ENCODE results near the gene SMIM3.

The SMIM3 gene

DNA sequence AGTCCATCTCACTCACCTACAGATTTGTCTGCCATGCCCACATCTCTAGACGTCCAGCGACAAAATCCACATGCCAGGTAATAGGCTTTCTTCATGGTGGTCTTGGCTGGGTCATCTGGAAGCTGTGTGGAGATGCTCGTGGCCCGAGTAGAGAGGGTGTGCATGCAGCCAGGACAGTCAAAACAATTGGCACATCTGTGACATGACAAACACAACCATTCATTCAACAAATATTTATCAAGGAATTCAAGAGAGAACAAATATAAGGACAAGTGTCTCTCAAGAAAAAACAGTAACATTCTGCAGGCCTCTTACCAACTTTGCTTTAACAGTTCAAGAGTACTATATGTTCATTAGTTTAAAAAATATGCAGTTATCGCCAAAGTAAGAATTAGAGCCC is 25.1 kb upstream of the SMIM3 start:
- ChIA-PET CTCF (interaction anchor here (1.0 kb wide), 1 partner anchor 48 kb away, joined by 4 read pairs; no protein-coding TSS in a partner anchor), POLR2A (no interaction called here)
- peaks cover 48 to 55% of the 10 kb centered on the region in 2 experiments for H3K36me3 ChIP-seq (ENCODE audit: control insufficient read depth in 2 of 2, insufficient read depth in 1 of 2, low read length in 2 of 2)
- H3K27ac ChIP-seq (ENCODE audit: extremely low read depth, low read depth, low read length), result no peak overlapping the region
- peaks cover 21% of the 10 kb centered on the region for H3K4me1 ChIP-seq (ENCODE audit: control insufficient read depth, insufficient read depth, low read length)
- TF ChIP-seq ZNF548 (tag by site-specific recombination; IDR thresholded peaks at IDR 0.05) (no peak), REST (tag by site-specific recombination; IDR thresholded peaks at IDR 0.05) (no peak), ZBTB8A (tag by site-specific recombination; IDR thresholded peaks at IDR 0.05) (no peak), ZNF140 (tag by site-specific recombination; IDR thresholded peaks at IDR 0.05) (no peak), ZNF837 (tag by site-specific recombination; IDR thresholded peaks at IDR 0.05) (no peak), ZNF654 (tag by site-specific recombination; IDR thresholded peaks at IDR 0.05; ENCODE audit: low read depth) (no peak), ZNF133 (tag by site-specific recombination; IDR thresholded peaks at IDR 0.05) (no peak), GLIS1 (tag by site-specific recombination; IDR thresholded peaks at IDR 0.05) (no peak)
- TF ChIP-seq, protein P1, sequence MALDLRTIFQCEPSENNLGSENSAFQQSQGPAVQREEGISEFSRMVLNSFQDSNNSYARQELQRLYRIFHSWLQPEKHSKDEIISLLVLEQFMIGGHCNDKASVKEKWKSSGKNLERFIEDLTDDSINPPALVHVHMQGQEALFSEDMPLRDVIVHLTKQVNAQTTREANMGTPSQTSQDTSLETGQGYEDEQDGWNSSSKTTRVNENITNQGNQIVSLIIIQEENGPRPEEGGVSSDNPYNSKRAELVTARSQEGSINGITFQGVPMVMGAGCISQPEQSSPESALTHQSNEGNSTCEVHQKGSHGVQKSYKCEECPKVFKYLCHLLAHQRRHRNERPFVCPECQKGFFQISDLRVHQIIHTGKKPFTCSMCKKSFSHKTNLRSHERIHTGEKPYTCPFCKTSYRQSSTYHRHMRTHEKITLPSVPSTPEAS (tag by site-specific recombination; IDR thresholded peaks at IDR 0.05), result no peak
- no peaks in the 10 kb centered on the region for H3K9me3 ChIP-seq (ENCODE audit: control insufficient read depth, insufficient read depth, low read depth, low read length)
- no peak overlapping the region for H3K4me3 ChIP-seq (ENCODE audit: low read depth, low read length)

- Histone ChIP-seq H3K4me3 (ENCODE audit: low read depth, low read length) (no peak overlapping the region), H3K27ac (ENCODE audit: extremely low read depth, low read depth, low read length) (no peak overlapping the region), H3K9me3 (ENCODE audit: control insufficient read depth, insufficient read depth, low read depth, low read length) (no peaks in the 10 kb centered on the region), H3K4me1 (ENCODE audit: control insufficient read depth, insufficient read depth, low read length) (peaks cover 21% of the 10 kb centered on the region), H3K36me3 (ENCODE audit: control insufficient read depth in 2 of 2, insufficient read depth in 1 of 2, low read length in 2 of 2) (peaks cover 48 to 55% of the 10 kb centered on the region in 2 experiments)
- POLR2A ChIA-PET, result no interaction called here
- CTCF ChIA-PET, result no interaction called here
- TF ChIP-seq ZNF580 (tag by site-specific recombination; IDR thresholded peaks at IDR 0.05) (no peak), ZNF433 (tag by site-specific recombination; IDR thresholded peaks at IDR 0.05; ENCODE audit: low read depth) (no peak), ZNF621 (tag by site-specific recombination; IDR thresholded peaks at IDR 0.05) (no peak), ZNF354C (tag by site-specific recombination; IDR thresholded peaks at IDR 0.05; ENCODE audit: borderline replicate concordance, low read depth) (no peak), PATZ1 (tag by site-specific recombination; IDR thresholded peaks at IDR 0.05) (no peak), OSR2 (tag by site-specific recombination; IDR thresholded peaks at IDR 0.05) (no peak), ZNF214 (tag by site-specific recombination; IDR thresholded peaks at IDR 0.05; ENCODE audit: borderline replicate concordance) (no peak), ZBTB11 (tag by site-specific recombination; conservative IDR thresholded peaks at IDR 0.05; ENCODE audit: low read depth) (no peak), ZNF670 (tag by site-specific recombination; IDR thresholded peaks at IDR 0.05; ENCODE audit: low read depth) (no peak), ZNF529 (tag by site-specific recombination; IDR thresholded peaks at IDR 0.05; ENCODE audit: insufficient replicate concordance) (no peak), ZNF658 (tag by site-specific recombination; IDR thresholded peaks at IDR 0.05) (no peak), ZFP3 (tag by site-specific recombination; IDR thresholded peaks at IDR 0.05; ENCODE audit: low read depth) (no peak)
- TF ChIP-seq, protein P2, sequence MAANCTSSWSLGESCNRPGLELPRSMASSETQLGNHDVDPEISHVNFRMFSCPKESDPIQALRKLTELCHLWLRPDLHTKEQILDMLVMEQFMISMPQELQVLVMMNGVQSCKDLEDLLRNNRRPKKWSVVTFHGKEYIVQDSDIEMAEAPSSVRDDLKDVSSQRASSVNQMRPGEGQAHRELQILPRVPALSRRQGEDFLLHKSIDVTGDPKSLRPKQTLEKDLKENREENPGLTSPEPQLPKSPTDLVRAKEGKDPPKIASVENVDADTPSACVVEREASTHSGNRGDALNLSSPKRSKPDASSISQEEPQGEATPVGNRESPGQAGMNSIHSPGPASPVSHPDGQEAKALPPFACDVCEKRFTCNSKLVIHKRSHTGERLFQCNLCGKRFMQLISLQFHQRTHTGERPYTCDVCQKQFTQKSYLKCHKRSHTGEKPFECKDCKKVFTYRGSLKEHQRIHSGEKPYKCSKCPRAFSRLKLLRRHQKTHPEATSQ (tag by site-specific recombination; IDR thresholded peaks at IDR 0.05), result no peak
These were observed 24.7 kb upstream of the SMIM3 start for GRCh38 chr5:150753863-150754262.
